AML-193 (cell line): ENCODE measurements around the gene KRT79.

Source experiments
- DNase-seq, 2 experiments: peaks; one replicate each; lab custom pipeline; 2025; lab: John Stamatoyannopoulos, UW

The KRT79 gene

GRCh38 chr12:52818887-52819420 is 15.2 kb downstream of the KRT79 start:
- no peak for DNase-seq

DNA sequence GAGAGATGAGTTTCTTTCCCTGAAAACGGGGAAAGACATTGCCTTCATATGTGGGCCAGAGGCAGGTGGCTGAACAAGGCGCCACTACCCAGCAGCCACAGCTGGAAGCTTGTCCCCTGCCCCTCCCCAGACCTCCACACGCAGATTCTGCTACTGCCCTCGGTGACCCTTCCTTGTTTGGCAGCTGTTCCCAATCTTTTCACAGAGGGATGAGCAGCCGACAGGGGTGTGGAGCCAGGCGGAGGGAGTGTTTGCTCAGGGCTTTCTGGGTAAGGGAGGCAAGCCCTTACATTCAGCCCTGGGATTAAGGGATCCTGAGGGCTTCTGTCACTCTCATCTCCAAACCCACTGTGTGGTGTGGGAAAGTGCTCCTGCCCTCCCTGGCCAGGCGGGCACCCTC is 15.7 kb downstream of the KRT79 start:
- DNase-seq: no peak

DNA sequence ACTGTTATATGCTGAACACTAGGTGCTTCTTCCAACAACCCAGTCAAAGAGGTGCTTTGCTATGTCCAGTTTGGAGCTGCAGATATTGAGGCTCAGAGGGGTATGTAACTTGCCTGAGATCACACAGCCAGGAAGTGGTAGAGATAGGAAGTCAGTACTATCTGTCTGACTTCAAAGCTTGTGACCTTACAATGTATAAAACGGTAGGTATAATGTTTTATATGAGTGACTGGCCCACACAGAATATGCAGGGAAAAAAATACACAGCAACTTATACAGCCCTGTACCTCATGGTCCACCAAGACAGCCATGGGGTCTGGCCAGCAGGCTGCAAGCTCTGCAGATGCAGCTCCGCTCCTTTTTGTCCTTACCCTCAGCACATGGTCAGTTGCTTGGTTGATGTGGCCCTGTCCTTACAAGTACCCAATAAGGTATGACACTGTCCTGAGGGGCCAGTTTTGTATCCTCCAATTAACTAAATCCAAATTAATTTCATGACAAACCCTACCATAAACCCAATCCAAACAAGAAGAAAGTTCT is 16.3 kb downstream of the KRT79 start:
- no peak for DNase-seq

DNA sequence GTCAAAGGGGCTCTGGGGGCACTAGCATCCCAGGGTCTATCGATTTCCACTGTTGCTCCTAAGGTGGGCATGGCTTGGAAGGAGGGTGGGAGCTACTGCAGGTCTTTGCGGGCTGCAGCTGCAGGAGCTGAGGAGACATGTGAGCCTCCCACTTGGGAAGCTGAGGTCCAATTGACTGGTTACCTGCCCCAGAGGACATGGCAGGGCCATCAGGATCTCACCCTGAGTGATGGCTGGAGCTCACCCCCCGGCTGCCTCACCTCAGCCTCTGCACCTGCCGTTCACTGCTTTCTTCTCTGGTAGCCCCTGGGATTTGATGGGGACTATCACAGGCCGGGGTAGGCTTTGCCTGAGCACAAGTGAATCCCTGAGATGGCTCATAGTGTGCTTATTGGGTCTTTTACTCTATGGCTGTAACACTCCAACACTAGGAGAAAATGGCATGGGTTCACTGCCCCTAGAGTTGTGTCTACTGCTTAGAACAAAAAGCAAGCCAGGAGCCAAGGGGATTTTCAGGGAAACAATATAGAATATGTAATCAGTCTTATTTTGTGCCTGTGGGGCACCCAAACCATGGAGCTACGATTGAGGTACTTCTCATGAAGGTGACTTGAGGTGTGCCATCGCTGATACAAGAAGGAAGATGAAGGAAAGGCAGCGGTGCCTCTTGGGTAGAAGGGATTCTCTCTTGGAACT is 17.0 kb downstream of the KRT79 start:
- no peak for DNase-seq

GRCh38 chr12:52815676-52816588 is 18.2 kb downstream of the KRT79 start:
- DNase-seq: no peak

- DNase-seq: no peak
Measured at GRCh38 chr12:52815161-52815560, 18.9 kb downstream of the KRT79 start.

DNA sequence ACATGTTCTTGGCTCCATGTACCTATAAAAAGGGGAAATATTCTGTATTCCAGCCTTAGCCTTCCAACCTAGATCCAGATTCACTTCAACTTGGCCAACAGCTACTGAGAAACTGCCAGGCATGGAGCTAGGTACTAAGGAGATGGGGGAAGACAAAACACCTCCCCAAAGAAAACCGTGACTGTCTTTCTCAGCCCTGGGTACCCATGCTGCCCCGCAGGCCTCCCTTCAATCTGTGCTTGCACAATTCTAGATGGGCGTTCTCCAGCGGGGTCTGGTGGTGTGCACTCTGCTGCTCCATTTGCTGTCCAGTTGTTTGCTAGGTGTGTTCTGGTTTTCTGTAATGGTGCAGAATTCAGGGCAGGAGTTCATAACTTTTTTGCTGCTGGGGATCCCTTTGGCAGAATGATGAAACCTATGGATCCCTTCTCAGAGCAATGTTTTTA is 19.4 kb downstream of the KRT79 start:
- no peak for DNase-seq

DNA sequence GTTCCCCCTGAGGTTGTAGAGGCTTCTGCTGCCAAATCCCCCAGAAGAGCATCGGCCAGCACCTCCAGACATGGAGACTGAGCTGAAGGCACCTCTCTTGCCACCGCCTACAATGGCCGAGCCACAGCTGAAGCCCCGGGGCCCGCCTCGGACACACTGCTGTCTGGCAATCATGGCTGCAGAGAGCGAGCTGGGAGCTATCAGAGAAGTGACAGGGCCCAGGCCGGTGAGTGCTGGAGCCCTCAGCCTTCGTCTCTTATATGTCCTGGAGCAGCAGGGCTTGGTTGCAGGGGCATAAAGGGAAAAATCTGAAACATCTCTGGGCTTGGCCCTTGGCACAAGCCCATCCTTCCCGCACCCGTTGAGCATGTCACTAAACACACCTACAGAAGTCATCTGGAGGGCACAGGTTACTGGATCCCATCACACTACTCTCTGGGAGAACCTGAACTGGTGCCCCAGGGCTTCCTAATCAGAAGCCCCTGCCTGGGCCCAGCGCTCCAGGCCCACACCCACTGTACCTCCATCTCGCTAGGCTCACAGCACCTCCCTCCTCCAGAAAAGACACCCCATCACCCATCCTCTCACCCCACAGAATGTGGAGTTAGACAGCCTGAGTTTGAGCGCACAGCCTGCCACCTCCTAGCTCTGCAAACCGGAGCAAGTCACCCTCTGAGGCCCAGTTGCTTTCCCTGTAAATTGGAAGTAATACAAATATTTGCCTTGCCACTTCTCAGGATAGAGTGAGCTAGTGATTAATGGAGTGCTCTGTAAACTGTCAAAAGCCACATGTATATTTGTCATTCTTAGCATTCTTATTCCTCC is 20.0 kb downstream of the KRT79 start, which contains the start of gene KRT4:
TSS of gene KRT4 (minus strand) at position 232 of the 825 bp plus-strand sequence. CDS start at position 174, 58 bp downstream.
- DNase-seq: no peak

DNA sequence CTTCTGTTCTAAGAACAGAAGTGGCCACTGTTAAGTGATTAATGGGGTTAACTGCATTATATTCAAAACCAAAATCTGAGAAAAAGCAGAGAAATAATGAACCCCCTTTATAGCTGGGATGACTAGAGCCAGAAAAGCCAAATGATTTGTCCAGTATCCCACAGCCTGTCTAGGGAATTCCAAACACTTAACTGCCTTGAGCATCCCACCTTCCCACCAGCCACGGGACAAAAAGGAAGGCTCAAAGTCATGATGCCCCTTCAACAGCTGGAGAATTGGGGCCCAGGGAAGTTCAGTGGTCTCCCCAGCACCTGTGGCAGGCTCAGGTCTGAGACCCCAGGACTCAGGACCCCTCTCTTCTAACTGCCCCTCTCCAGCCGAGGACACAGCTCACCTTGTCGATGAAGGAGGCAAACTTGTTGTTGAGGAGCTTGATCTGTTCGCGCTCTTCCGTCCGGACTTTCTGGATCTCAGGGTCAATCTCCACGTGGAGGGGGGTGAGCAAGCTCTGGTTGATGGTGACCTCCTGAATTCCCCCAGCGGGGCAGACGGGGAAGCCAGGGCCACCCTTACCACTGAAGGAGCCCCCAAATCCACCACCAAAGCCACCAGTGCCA is 20.8 kb downstream of the KRT79 start:
- no peak for DNase-seq

DNA sequence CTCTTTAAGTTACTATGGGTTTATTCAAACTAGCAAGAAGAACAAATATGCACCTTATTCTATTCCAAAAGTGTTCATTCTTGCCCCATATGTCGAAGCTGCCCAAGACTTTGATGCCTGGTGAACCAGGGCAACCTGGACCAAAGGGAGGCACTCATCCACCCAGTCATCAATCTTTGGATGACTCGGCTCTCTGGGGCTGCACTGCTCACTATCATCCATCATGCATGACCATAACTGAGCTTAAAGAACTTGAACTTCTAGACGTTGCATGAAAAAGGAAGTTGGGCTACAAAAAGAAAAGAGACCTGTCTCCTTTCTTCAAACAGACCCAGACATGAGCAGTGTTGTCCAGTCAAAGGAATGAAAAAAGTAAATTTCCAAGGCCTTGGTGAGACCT is 21.4 kb downstream of the KRT79 start:
- no peak for DNase-seq

- no peak for DNase-seq
Measured at GRCh38 chr12:52812073-52812400, 22.1 kb downstream of the KRT79 start.

GRCh38 chr12:52811191-52812072 is 22.7 kb downstream of the KRT79 start:
- DNase-seq: no peak

DNA sequence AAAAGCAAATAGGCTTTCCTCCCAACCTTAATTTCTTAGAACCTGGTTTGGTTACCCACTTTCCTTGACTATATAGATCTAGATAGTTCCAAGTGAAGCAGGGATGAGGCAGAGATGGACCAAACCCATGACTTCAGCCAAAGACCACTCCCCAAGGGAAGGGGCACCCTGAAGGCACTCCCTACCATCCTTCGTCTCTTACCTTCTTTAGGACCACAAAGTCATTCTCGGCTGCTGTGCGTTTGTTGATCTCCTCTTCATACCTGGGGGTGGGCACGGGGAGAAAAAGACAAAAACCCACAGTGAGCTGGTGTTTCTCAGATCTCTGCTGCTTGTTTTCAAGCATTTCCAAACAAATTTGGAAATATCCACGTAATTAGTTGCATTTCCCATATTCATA is 23.6 kb downstream of the KRT79 start:
- no peak for DNase-seq

GRCh38 chr12:52809166-52809565 is 24.9 kb downstream of the KRT79 start:
- no peak for DNase-seq

GRCh38 chr12:52808573-52809160 is 25.4 kb downstream of the KRT79 start:
- no peak for DNase-seq

GRCh38 chr12:52807544-52808470 is 26.3 kb downstream of the KRT79 start:
- DNase-seq: no peak

DNA sequence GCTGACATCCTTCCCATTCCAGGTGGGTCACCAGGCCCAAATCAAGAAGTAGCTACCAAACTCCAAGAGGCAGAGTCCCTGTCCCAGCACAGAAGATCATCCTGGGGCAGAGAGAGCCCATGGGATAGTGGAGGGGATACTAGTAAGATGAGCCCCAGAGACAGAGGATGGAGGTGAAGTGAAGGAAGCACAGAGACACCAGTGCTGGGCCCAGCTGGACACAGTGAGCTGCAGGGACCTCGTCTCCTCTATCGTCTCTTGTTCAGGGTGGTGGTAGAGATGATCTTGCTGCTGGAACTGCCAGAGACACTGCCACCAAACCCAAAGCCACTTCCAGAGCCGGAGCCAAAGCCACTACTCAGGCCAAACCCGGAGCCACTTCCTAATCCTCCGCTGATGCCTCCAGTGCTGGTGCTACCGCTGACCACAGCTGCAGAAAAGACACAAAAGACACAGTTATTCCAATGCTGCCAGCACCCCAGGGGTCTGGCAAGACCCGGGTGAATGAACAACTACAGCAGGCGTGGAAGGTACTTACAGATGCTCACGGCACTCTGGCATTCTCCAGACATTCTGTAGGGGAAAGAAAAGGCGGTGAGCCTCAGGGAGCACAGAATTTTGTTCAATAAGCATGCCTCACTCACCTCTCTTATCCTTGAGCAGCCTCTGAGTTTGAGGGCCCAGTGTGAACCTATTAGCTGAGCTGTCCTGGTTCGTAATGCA is 27.1 kb downstream of the KRT79 start:
- no peak for DNase-seq

DNA sequence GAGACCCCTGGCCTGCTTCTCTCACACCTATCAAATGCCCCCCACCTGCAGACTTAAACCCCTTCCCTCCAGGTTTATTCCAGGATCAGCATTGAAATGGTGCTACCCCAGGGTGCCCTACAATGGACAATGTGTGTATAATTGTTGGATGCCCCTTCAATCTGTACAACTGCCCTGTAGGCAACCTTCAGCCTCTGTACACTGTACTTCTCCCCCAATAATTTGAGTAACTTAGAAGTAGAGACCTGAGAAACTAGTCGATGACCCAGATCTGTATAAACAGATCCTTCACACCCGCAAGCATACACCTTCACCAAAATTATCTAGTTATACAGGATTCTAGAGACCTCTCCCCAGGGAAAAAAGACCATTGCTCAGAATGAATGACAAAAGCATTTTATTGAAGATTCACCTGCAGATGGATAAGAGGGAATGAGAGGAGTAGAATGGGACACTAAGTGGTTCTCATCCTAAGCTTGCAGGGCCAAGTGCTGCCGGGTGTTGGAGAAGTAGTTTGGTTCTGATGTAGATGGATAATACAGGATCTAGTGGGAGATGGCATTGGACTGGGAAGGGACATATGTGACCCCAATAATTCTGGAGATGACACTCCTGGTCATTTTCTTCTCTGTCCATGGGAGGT is 27.8 kb downstream of the KRT79 start:
- DNase-seq: no peak
